ENCODE data around the gene DCN.
"Not testable (repeated sequence)": the region's sequence is repeated elsewhere in the genome, so short reads cannot be mapped to it uniquely, and the experiment has no call there.

The DCN gene, protein sequence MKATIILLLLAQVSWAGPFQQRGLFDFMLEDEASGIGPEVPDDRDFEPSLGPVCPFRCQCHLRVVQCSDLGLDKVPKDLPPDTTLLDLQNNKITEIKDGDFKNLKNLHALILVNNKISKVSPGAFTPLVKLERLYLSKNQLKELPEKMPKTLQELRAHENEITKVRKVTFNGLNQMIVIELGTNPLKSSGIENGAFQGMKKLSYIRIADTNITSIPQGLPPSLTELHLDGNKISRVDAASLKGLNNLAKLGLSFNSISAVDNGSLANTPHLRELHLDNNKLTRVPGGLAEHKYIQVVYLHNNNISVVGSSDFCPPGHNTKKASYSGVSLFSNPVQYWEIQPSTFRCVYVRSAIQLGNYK

DNA sequence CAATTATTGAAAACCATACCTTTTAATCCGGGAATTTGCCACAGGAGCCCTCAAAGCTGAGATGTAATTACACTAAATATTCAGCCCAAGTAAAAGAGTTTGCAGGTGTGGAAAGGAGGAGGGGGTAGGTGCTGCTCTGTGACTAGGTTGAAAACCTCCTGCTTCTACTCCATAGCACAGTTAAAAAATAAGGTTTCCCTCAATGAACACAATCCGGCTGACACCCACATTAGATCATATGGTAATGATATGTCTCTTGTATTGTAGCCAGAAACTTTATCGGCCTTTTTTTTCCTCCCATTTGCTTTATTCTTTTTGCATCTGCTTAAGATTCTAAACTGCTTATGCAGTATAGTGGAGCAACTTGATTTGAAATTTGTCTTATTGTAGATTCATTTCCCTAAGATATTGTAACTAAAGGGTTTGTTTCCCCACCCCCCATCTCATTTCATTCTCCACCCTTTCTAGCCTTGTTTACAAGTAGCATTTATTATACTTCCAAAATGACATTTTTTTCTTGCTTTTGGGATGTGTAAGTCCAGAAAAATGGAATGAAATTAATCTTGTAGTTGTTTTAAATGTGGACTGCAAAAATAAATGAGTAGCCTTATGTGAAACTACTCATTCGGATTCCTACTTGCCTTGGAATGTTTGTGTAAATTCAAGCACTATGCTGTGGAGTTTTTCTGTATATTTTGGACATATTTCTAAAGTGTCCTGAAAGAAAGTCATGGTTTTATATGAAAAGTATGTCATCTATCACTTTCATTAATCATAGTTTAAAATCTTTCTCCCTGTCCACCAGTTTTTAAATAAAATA lies at the start of gene DCN:
Gene DCN (minus strand): TSS at position 182 of the 820 bp plus-strand sequence. CDS start 4,265 bp downstream, outside the sequence.
- Mint-ChIP-seq H3K36me3 (ENCODE audit: low read depth) (no peaks in the 10 kb centered on the region), H3K27ac (no peak within 1 kb of the TSS), H3K4me1 (ENCODE audit: low read depth) (no peaks in the 10 kb centered on the region), H3K9me3 (no peaks in the 10 kb centered on the region), H3K4me3 (no peak within 1 kb of the TSS), H3K27me3 (no peaks in the 10 kb centered on the region)

DNA sequence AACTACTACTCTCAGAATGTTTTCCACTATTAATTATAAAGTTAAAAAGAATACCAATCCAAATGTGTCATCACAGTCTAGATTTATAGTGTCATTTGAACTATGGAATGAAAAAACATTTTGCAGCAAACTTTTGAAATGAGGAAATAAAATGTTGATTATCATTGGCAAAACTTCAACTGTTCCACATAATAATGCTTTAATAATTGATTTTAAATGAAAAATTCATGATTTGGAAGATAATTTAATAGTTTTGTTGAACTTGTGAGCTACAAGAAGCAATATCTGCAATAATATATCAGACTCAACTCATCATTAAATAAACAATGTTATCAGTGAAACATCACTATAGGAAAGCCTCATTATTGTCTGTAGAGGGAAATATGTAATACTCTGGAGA lies 48.2 kb upstream of the DCN start:
- Mint-ChIP-seq H3K4me1 (ENCODE audit: low read depth) (no peaks in the 10 kb centered on the region), H3K9me3 (no peaks in the 10 kb centered on the region), H3K36me3 (ENCODE audit: low read depth) (no peaks in the 10 kb centered on the region), H3K4me3 (no peak overlapping the region), H3K27ac (no peak overlapping the region), H3K27me3 (peaks cover 5% of the 10 kb centered on the region)

DNA sequence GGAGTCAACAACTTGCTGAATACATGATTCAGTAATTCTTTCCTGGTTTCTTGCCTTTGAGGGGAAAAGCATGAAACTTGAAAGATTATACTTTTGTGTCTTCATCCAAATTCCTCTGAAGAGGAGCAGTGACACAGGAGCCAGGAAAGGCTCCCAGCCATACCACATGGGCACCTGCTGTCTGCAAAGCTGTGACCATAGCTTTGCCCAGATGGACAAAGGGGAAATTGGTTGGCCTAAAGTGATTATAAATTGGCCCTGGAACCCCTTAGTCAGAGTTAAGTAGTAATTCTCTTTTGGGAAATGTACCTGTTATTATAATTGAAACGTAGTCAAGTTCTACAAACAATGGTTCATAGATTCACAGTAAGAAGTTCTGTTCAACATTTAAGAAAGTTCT lies 44.3 kb upstream of the DCN start:
- H3K27ac Mint-ChIP-seq: no peak overlapping the region
- no peaks in the 10 kb centered on the region for H3K36me3 Mint-ChIP-seq (ENCODE audit: low read depth)

DNA sequence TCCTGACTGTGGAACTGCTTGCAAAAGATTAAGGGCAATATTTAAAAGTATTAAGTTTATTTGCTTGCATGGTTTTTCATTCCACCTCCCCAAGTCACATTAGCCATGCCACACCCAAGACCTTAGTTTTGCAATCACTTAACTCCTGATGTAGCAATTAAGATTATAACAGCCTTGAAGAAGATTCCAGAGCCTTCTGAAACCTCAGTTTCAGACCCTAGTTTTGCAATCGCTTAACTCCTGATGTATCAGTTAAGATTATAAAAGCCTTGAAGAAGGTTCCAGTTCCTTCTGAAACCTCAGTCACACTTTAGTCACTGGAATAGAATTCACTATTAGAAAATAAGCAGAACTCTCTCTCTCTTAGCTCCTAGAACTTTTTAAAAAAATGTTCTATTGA lies 42.7 kb upstream of the DCN start:
- Mint-ChIP-seq H3K27me3 (peaks cover 5% of the 10 kb centered on the region), H3K9me3 (no peaks in the 10 kb centered on the region), H3K36me3 (ENCODE audit: low read depth) (no peaks in the 10 kb centered on the region), H3K27ac (no peak overlapping the region), H3K4me1 (ENCODE audit: low read depth) (no peaks in the 10 kb centered on the region), H3K4me3 (no peak overlapping the region)

More for the DNA sequence above, 44.3 kb upstream of the DCN start:
- Mint-ChIP-seq H3K4me1 (ENCODE audit: low read depth) (no peaks in the 10 kb centered on the region), H3K27me3 (peaks cover 5% of the 10 kb centered on the region), H3K4me3 (no peak overlapping the region), H3K9me3 (no peaks in the 10 kb centered on the region)

DNA sequence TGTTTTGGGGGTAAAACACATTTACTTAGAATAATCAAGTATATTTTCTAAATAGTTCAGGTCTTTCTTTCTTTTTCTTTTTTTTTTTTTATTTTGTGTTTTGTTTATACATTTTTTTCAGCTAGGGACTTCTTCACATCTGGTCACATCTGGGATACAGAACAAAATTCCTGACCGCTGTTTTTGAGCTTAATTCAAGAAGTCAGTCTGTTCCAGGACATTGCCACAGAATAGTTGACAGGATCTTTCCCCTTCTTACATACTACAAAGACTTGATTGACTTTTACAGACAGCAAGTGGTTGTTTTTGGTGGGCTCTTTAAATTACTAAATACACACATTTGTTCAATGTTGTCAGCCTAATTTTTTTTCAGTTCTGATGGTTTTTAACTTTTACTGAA lies 41.8 kb upstream of the DCN start:
- H3K9me3 Mint-ChIP-seq: peaks cover 3% of the 10 kb centered on the region
- H3K27me3 Mint-ChIP-seq: peaks cover 4% of the 10 kb centered on the region
- H3K4me1 Mint-ChIP-seq (ENCODE audit: low read depth): no peaks in the 10 kb centered on the region
- no peak overlapping the region for H3K4me3 Mint-ChIP-seq
- H3K27ac Mint-ChIP-seq: no peak overlapping the region
- no peaks in the 10 kb centered on the region for H3K36me3 Mint-ChIP-seq (ENCODE audit: low read depth)

DNA sequence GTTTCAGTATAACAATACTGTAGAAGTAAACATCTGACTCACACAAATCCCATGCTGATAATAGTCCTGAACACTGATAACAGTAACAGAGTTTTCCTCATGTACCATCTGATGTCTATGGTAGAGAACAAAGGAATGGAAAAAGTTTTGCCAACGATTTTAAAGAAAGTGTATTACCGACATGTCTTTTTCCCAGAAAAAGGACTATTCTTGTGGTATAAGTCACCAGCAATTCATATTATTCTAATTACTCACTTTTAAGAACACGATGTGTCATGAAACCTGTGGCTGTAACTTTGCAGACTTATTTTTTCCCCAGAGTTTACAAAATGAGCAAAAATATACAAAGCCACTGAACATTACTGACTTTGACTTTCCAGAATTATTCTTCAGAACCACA lies 40.1 kb upstream of the DCN start:
- H3K27me3 Mint-ChIP-seq: no peaks in the 10 kb centered on the region
- no peaks in the 10 kb centered on the region for H3K4me1 Mint-ChIP-seq (ENCODE audit: low read depth)
- no peaks in the 10 kb centered on the region for H3K36me3 Mint-ChIP-seq (ENCODE audit: low read depth)
- peaks cover 3% of the 10 kb centered on the region for H3K9me3 Mint-ChIP-seq
- H3K4me3 Mint-ChIP-seq: no peak overlapping the region
- no peak overlapping the region for H3K27ac Mint-ChIP-seq

DNA sequence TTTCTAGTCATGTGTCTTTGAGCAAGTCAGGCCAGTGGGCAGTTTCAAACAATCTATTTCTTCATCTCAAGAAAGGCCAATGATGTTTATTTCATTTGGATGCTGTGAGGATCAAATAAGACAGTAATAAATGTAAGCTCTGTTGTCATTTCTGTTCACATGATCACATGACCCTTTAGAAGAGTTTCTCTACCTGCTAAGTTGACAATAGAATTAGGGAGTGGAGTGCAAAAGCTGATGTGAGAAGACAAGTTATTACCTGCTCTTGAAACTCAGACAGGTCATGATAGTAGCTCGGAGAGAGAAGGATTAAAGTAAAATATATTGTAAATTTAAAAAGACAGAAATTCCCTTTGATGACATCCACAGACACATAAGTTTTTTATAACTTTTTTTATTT lies 37.3 kb upstream of the DCN start:
- Mint-ChIP-seq H3K4me3 (no peak overlapping the region), H3K27ac (no peak overlapping the region)

DNA sequence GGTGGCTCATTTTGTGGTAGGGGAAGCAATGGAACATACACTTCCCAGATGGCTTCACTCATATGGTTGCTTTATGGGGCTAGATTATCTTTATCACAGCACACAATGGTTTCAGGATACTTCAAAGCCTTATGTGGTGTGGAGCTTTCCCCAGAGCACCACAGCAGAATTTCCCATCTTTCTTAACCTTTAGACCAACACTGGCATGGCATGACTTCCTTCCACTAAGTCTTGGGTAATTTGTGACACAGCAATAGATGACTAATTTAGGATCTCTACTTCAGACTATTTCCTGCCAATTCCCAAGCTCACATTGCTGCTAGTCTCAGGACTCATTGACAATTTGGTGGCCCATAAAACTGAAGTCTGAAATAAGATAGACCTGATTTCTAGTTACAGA lies 36.9 kb upstream of the DCN start:
- H3K36me3 Mint-ChIP-seq (ENCODE audit: low read depth): no peaks in the 10 kb centered on the region
- peaks cover 3% of the 10 kb centered on the region for H3K9me3 Mint-ChIP-seq
- no peak overlapping the region for H3K27ac Mint-ChIP-seq
- no peaks in the 10 kb centered on the region for H3K27me3 Mint-ChIP-seq
- H3K4me1 Mint-ChIP-seq (ENCODE audit: low read depth): no peaks in the 10 kb centered on the region
- H3K4me3 Mint-ChIP-seq: no peak overlapping the region

More for the DNA sequence above, 37.3 kb upstream of the DCN start:
- Mint-ChIP-seq H3K9me3 (peaks cover 3% of the 10 kb centered on the region), H3K4me1 (ENCODE audit: low read depth) (no peaks in the 10 kb centered on the region), H3K36me3 (ENCODE audit: low read depth) (no peaks in the 10 kb centered on the region), H3K27me3 (no peaks in the 10 kb centered on the region)

DNA sequence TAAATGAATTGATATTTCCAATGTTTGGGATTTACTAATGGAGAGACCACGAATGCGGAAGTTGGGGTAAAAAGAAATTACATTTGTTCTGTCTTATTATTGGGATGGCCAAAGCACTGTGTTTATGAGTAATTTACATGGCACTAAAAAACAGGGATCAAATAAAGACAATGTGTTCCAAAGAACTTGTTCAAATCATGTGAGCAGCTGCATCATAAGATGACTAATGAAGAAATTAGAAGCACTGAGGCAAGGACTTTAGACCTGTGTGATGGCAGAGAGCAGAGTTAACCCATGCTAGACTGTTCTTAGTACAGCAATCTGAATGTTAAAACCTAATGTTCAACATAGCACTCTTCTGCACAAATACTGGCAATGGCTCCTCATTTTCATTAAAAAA lies 34.3 kb upstream of the DCN start:
- H3K36me3 Mint-ChIP-seq (ENCODE audit: low read depth): no peaks in the 10 kb centered on the region
- peaks cover 3% of the 10 kb centered on the region for H3K9me3 Mint-ChIP-seq
- no peaks in the 10 kb centered on the region for H3K4me1 Mint-ChIP-seq (ENCODE audit: low read depth)
- no peak overlapping the region for H3K27ac Mint-ChIP-seq
- no peaks in the 10 kb centered on the region for H3K27me3 Mint-ChIP-seq
- H3K4me3 Mint-ChIP-seq: no peak overlapping the region

DNA sequence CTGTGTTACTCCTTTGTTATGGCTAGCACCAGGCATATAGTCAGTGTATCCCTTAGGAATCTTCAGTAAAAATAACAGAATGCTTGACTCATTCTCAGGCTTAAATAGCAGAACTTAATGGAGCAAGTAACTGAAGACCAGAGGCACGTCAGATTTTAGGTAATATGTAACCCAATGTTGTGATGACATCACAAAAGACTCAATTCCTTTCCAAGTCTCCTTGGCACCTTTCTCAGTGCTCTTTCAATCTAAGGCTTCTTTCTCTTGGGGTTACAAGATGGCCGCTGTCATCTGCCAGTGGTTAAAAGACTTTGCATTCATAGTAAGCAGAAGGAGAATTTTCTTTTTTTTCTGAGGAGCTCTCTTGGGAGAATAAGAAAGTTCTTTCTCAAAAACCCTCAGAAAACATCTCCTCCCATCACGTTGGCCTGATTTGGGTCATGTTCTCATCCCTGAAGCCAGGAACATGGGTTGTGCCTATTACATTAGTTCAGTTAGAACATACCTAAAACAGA lies 33.4 kb upstream of the DCN start:
- Mint-ChIP-seq H3K27ac (no peak overlapping the region), H3K36me3 (ENCODE audit: low read depth) (no peaks in the 10 kb centered on the region), H3K27me3 (no peaks in the 10 kb centered on the region), H3K9me3 (peaks cover 3% of the 10 kb centered on the region), H3K4me1 (ENCODE audit: low read depth) (no peaks in the 10 kb centered on the region), H3K4me3 (no peak overlapping the region)

DNA sequence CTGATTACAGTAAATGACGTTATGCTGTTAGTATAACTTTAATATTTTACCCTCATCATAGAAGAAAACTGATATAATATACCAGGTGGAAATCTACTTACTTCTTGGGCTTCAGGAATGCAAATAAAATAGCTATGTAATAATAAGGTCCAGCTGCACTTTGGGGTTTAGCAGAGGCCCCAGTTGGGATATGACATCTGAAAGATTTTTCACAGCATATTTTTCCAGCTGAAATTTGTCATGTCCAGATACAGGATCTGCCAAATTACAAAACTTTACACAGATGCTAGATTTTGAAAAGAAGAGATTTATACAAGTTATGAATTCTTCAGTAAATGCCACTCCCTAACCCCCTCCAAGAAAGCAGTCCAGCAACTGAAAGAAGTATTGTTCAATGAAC lies 29.2 kb upstream of the DCN start:
- Mint-ChIP-seq H3K27ac (no peak overlapping the region), H3K36me3 (ENCODE audit: low read depth) (no peaks in the 10 kb centered on the region), H3K4me3 (no peak overlapping the region), H3K4me1 (ENCODE audit: low read depth) (no peaks in the 10 kb centered on the region), H3K9me3 (no peaks in the 10 kb centered on the region), H3K27me3 (no peaks in the 10 kb centered on the region)

DNA sequence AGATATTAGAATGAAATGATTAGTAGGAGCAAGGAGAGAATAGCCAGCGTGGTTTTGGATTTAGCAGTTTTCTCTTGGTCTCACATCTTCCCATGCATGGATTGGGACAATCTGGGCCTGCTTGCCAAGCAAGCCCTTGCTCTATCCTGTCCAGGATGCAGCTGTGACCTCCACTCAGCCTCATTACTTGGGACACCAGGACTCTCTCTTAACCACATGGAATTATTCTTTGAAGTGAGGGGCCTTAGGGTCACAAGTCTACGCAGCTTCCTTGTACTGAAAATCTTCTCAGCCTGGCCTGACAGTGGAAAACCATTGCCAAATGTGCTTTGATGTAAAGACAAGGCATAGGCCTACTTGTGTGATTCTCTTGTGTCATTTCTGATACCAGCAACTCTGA lies 28.0 kb upstream of the DCN start:
- no peak overlapping the region for H3K27ac Mint-ChIP-seq
- H3K4me3 Mint-ChIP-seq: no peak overlapping the region
- H3K36me3 Mint-ChIP-seq (ENCODE audit: low read depth): no peaks in the 10 kb centered on the region
- H3K27me3 Mint-ChIP-seq: no peaks in the 10 kb centered on the region
- no peaks in the 10 kb centered on the region for H3K9me3 Mint-ChIP-seq
- H3K4me1 Mint-ChIP-seq (ENCODE audit: low read depth): no peaks in the 10 kb centered on the region

DNA sequence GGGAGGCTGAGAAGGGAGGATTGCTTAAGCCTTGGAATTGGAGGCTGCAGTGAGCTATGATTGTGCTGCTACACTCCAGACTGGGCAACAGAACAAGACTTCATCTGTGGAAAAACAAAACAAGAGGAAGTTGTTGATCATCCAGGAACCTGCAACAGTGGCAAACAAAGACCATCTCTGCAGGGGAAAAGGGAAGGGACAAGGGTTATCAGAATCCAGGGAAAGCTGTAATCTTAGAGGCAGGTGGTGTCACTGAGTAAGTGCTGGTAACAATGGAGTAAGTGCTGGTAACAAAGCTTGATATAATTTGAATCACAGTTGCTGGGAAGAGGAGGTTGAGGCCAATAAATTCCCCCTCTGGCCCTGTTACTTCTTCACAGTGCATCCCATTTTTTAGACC lies 27.5 kb upstream of the DCN start:
- no peaks in the 10 kb centered on the region for H3K4me1 Mint-ChIP-seq (ENCODE audit: low read depth)
- H3K27ac Mint-ChIP-seq: no peak overlapping the region
- H3K9me3 Mint-ChIP-seq: no peaks in the 10 kb centered on the region
- no peaks in the 10 kb centered on the region for H3K36me3 Mint-ChIP-seq (ENCODE audit: low read depth)
- H3K4me3 Mint-ChIP-seq: no peak overlapping the region
- H3K27me3 Mint-ChIP-seq: no peaks in the 10 kb centered on the region

DNA sequence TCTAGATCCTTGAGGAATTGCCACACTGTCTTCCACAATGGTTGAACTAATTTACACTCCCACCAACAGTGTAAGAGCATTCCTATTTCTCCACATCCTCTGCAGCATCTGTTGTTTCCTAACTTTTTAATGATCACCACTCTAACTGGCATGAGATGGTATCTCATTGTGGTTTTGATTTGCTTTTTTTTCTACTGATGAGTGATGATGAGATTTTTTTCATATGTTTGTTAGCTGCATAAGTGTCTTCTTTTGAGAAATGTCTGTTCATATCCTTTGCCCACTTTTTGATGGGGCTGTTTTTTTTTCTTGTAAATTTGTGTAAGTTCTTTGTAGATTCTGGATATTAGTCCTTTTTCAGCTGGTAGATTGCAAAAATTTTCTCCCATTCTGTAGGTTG lies 24.7 kb upstream of the DCN start:
- H3K9me3 Mint-ChIP-seq; H3K4me1 Mint-ChIP-seq (ENCODE audit: low read depth); H3K27me3 Mint-ChIP-seq; H3K4me3 Mint-ChIP-seq; H3K27ac Mint-ChIP-seq; H3K36me3 Mint-ChIP-seq (ENCODE audit: low read depth): not testable (repeated sequence)

DNA sequence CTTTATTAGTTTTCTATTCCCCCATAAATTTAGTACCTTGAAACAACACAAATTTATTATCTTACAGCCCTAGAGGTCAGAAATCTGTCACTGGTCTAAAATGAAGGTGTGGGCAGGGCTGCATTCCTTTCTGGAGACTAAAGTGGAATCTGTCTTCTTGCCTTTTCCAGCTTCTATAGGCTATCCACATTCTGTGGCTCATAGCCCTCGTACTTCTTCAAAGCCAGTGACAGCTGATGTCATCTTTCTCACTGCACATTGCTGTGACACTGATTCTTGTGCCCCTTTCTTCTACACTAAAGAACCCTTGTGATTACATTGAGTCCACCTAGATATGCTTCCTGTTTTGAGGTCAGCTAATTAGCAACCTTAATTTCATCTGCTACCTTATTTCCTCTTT lies 23.2 kb upstream of the DCN start:
- H3K27me3 Mint-ChIP-seq: no peaks in the 10 kb centered on the region
- H3K36me3 Mint-ChIP-seq (ENCODE audit: low read depth): no peaks in the 10 kb centered on the region
- H3K9me3 Mint-ChIP-seq: no peaks in the 10 kb centered on the region
- no peak overlapping the region for H3K4me3 Mint-ChIP-seq
- H3K4me1 Mint-ChIP-seq (ENCODE audit: low read depth): no peaks in the 10 kb centered on the region
- H3K27ac Mint-ChIP-seq: no peak overlapping the region

Measured in stimulated activated naive CD8-positive, alpha-beta T cell treated with anti-CD3 and anti-CD28 coated beads, Interleukin-15, Interleukin-2, amounts not matched to agents 100 ng/mL and 50 ng/mL, for 24 hours (primary cell).